ENCODE measurements around the gene CITED1. TPM values are rescaled to one million over a fixed set of nuclear protein-coding genes. Genes with fewer than 3 reads are reported as not detected.

The CITED1 gene
- total RNA-seq, 1 donor from 2014 or later, result not detected

- Mint-ChIP-seq H3K4me3 (no peak overlapping the region), H3K27ac (no peak overlapping the region), H3K4me1 (peaks cover 11% of the 10 kb centered on the region), H3K27me3 (peaks cover 30% of the 10 kb centered on the region), H3K9me3 (no peaks in the 10 kb centered on the region), H3K36me3 (ENCODE audit: low read depth) (no peaks in the 10 kb centered on the region)
- no peak for TF ChIP-seq CTCF (IDR thresholded peaks at IDR 0.05)
- no peak for DNase-seq
- ATAC-seq (ENCODE audit: low read depth), result no peak
- ChIA-PET POLR2A (no interaction called here), CTCF (no interaction called here)
- intact Hi-C loops (cut with micrococcal nuclease), result no loop called here
These were observed 3.9 kb downstream of the CITED1 start for GRCh38 chrX:72301781-72302180.

GRCh38 chrX:72299891-72300630 lies 5.7 kb downstream of the CITED1 start:
- no peak overlapping the region for H3K27ac Mint-ChIP-seq
- no peak for ATAC-seq (ENCODE audit: low read depth)
- intact Hi-C loops (cut with micrococcal nuclease), result no loop called here

GRCh38 chrX:72297953-72298730 lies 7.6 kb downstream of the CITED1 start:
- no peak for ATAC-seq (ENCODE audit: low read depth)
- intact Hi-C loops (cut with micrococcal nuclease), result no loop called here
- Mint-ChIP-seq H3K9me3 (no peaks in the 10 kb centered on the region), H3K4me3 (no peak overlapping the region), H3K27me3 (peaks cover 28% of the 10 kb centered on the region), H3K4me1 (no peaks in the 10 kb centered on the region), H3K36me3 (ENCODE audit: low read depth) (no peaks in the 10 kb centered on the region), H3K27ac (no peak overlapping the region)
- no peak for DNase-seq
- TF ChIP-seq CTCF (IDR thresholded peaks at IDR 0.05), result no peak
- CTCF ChIA-PET, result no interaction called here
- POLR2A ChIA-PET, result no interaction called here

More at GRCh38 chrX:72299891-72300630, 5.7 kb downstream of the CITED1 start:
- DNase-seq, result no peak
- no peak for TF ChIP-seq CTCF (IDR thresholded peaks at IDR 0.05)
- ChIA-PET CTCF (no interaction called here), POLR2A (no interaction called here)
- no peak overlapping the region for H3K4me3 Mint-ChIP-seq
- H3K9me3 Mint-ChIP-seq, result no peaks in the 10 kb centered on the region
- H3K27me3 Mint-ChIP-seq, result peaks cover 28% of the 10 kb centered on the region
- peaks cover 5% of the 10 kb centered on the region for H3K4me1 Mint-ChIP-seq
- H3K36me3 Mint-ChIP-seq (ENCODE audit: low read depth), result no peaks in the 10 kb centered on the region

- Mint-ChIP-seq H3K27me3 (peaks cover 20% of the 10 kb centered on the region), H3K9me3 (no peaks in the 10 kb centered on the region), H3K27ac (no peak overlapping the region), H3K36me3 (ENCODE audit: low read depth) (no peaks in the 10 kb centered on the region), H3K4me1 (no peaks in the 10 kb centered on the region), H3K4me3 (no peak overlapping the region)
- intact Hi-C loops (cut with micrococcal nuclease), result no loop called here
- ChIA-PET CTCF (no interaction called here), POLR2A (no interaction called here)
- TF ChIP-seq CTCF (IDR thresholded peaks at IDR 0.05), result no peak
- ATAC-seq (ENCODE audit: low read depth) (no peak), DNase-seq (no peak)
These were observed 8.7 kb downstream of the CITED1 start for GRCh38 chrX:72296991-72297390.

- Mint-ChIP-seq H3K4me1 (no peaks in the 10 kb centered on the region), H3K27me3 (peaks cover 18% of the 10 kb centered on the region), H3K36me3 (ENCODE audit: low read depth) (no peaks in the 10 kb centered on the region), H3K9me3 (no peaks in the 10 kb centered on the region), H3K4me3 (no peak overlapping the region), H3K27ac (no peak overlapping the region)
- no peak for TF ChIP-seq CTCF (IDR thresholded peaks at IDR 0.05)
- DNase-seq (no peak), ATAC-seq (ENCODE audit: low read depth) (no peak)
- ChIA-PET POLR2A (no interaction called here), CTCF (no interaction called here)
- intact Hi-C loops (cut with micrococcal nuclease), result no loop called here
These were observed 10.0 kb downstream of the CITED1 start for GRCh38 chrX:72295745-72296144.
